ENCODE data around the gene CLOCK. TPM values are rescaled to one million over a fixed set of nuclear protein-coding genes. Genes with fewer than 3 reads are reported as not detected.

CLOCK gene
- total RNA-seq, 1 donor from 2014 or later, result 26.6 TPM

GRCh38 chr4:55438314-55438713, 108.4 kb downstream of the CLOCK start:
- peaks cover 80% of the 10 kb centered on the region for H3K36me3 ChIP-seq

GRCh38 chr4:55437823-55438222, 108.9 kb downstream of the CLOCK start:
- no peak for TF ChIP-seq CTCF (IDR thresholded peaks at IDR 0.05)
- no peaks in the 10 kb centered on the region for H3K4me1 ChIP-seq
- H3K9me3 ChIP-seq, result no peaks in the 10 kb centered on the region
- intact Hi-C loops (cut with DNase I), result no loop called here
- ATAC-seq (no peak), DNase-seq (no peak)
- H3K27me3 ChIP-seq (ENCODE audit: low read depth), result no peaks in the 10 kb centered on the region
- no peak overlapping the region for H3K27ac ChIP-seq
- H3K4me3 ChIP-seq, result no peak overlapping the region
- peaks cover 80% of the 10 kb centered on the region for H3K36me3 ChIP-seq

More at GRCh38 chr4:55438314-55438713, 108.4 kb downstream of the CLOCK start:
- intact Hi-C loops (cut with DNase I), result no loop called here
- no peaks in the 10 kb centered on the region for H3K4me1 ChIP-seq
- ATAC-seq (no peak), DNase-seq (no peak)
- no peak overlapping the region for H3K27ac ChIP-seq
- no peaks in the 10 kb centered on the region for H3K9me3 ChIP-seq
- no peak overlapping the region for H3K4me3 ChIP-seq
- H3K27me3 ChIP-seq (ENCODE audit: low read depth), result no peaks in the 10 kb centered on the region
- no peak for TF ChIP-seq CTCF (IDR thresholded peaks at IDR 0.05)

- ATAC-seq (peak in 1 of 2 donors; percentile 24), DNase-seq (no peak)
- peaks cover 80% of the 10 kb centered on the region for H3K36me3 ChIP-seq
- no peaks in the 10 kb centered on the region for H3K4me1 ChIP-seq
- no peaks in the 10 kb centered on the region for H3K27me3 ChIP-seq (ENCODE audit: low read depth)
- intact Hi-C loops (cut with DNase I), result no loop called here
- H3K27ac ChIP-seq, result no peak overlapping the region
- no peak for TF ChIP-seq CTCF (IDR thresholded peaks at IDR 0.05)
- H3K9me3 ChIP-seq, result no peaks in the 10 kb centered on the region
- no peak overlapping the region for H3K4me3 ChIP-seq
Measured at GRCh38 chr4:55437356-55437796, 109.3 kb downstream of the CLOCK start.

GRCh38 chr4:55435141-55435841, 111.4 kb downstream of the CLOCK start:
- ATAC-seq (peak; percentile 34), DNase-seq (no peak)
- no peak for TF ChIP-seq CTCF (IDR thresholded peaks at IDR 0.05)
- H3K9me3 ChIP-seq, result no peaks in the 10 kb centered on the region
- intact Hi-C loops (cut with DNase I), result no loop called here
- peaks cover 80% of the 10 kb centered on the region for H3K36me3 ChIP-seq
- no peaks in the 10 kb centered on the region for H3K4me1 ChIP-seq
- no peak overlapping the region for H3K4me3 ChIP-seq
- H3K27ac ChIP-seq, result no peak overlapping the region
- H3K27me3 ChIP-seq (ENCODE audit: low read depth), result no peaks in the 10 kb centered on the region

- H3K27me3 ChIP-seq (ENCODE audit: low read depth), result no peaks in the 10 kb centered on the region
- H3K36me3 ChIP-seq, result peaks cover 98% of the 10 kb centered on the region
- no peaks in the 10 kb centered on the region for H3K9me3 ChIP-seq
- no peak overlapping the region for H3K4me3 ChIP-seq
- no peaks in the 10 kb centered on the region for H3K4me1 ChIP-seq
- H3K27ac ChIP-seq, result no peak overlapping the region
- no peak for DNase-seq
- TF ChIP-seq CTCF (IDR thresholded peaks at IDR 0.05), result no peak
- peak; percentile 63 to 73 for ATAC-seq
- intact Hi-C loops (cut with DNase I), result no loop called here
Measured at GRCh38 chr4:55431710-55432336, 114.9 kb downstream of the CLOCK start.
